Esophagus muscularis mucosa (tissue), 4 donors: ENCODE measurements around the gene GPR135. TPM values are rescaled to one million over a fixed set of nuclear protein-coding genes. Genes with fewer than 3 reads are reported as not detected.
A peak's percentile ranks its signal among the peaks of the same experiment; 100 is the strongest.

Source experiments
- DNase-seq: peaks from one replicate; pipeline ENCODE4 v3.0.0-alpha.2; 2017; ENCODE audit errors: extremely low spot score
- H3K27ac ChIP-seq, 4 donors: fragments of 200-600 bp; sonication (generic); replicated peaks in 1 of 4; 1 replicate in 3 of 4; 2 replicates in 1 of 4; pipeline ENCODE4 v1.5.1; 2016 to 2019; ENCODE audit warnings: mild to moderate bottlenecking in 1 of 4
- H3K27me3 ChIP-seq, 4 donors: fragments of 200-600 bp; sonication (generic); one replicate each; pipeline versions ENCODE4 v1.5.1 to v1.6.0; 2016 to 2019
- H3K36me3 ChIP-seq, 4 donors: fragments of 200-600 bp; sonication (generic); one replicate each; pipeline ENCODE4 v1.5.1; 2016 to 2019
- H3K4me1 ChIP-seq, 4 donors: fragments of 200-600 bp; sonication (generic); one replicate each; pipeline ENCODE4 v1.5.1; 2016 to 2019
- H3K4me3 ChIP-seq, 4 donors: fragments of 200-600 bp; sonication (generic); 1 replicate in 2 of 4; 2 replicates in 2 of 4; pipeline ENCODE4 v1.5.1; 2016 to 2019; ENCODE audit warnings: mild to moderate bottlenecking in 4 of 4, moderate library complexity in 1 of 4
- H3K9me3 ChIP-seq, 4 donors: fragments of 200-600 bp; sonication (generic); 1 replicate in 3 of 4; 2 replicates in 1 of 4; pipeline ENCODE4 v1.5.1; 2016 to 2019
- EP300 ChIP-seq: sonication (generic); formaldehyde crosslinking; IDR thresholded peaks from one replicate; pipeline ENCODE4 v1.6.1; 2017; ENCODE audit warnings: antibody characterized with exemption
- POLR2A ChIP-seq: fragments of 450-650 bp; IDR thresholded peaks from one replicate; pipeline ENCODE4 v1.6.1; 2017; ENCODE audit warnings: antibody characterized with exemption, moderate library complexity, mild to moderate bottlenecking, low read depth
- POLR2AphosphoS5 ChIP-seq, 2 donors: sonication (generic); formaldehyde crosslinking; IDR thresholded peaks; one replicate each; pipeline ENCODE4 v1.6.1; 2017; ENCODE audit warnings: antibody characterized with exemption in 2 of 2
- WGBS: methylation state at CpG from one replicate; pipeline ENCODE4 v1.1.5; 2018; 5-methylcytosine and 5-hydroxymethylcytosine counted together
- intact Hi-C: fragments of 100-400 bp; cut with DNase I; formaldehyde crosslinking; loops from one replicate; pipeline ENCODE4 v1.15.1; 2023
- total RNA-seq, 4 donors: library from RNA; depleted of rRNA; stranded (reverse); fragments of >200 nt; gene quantifications; one replicate each; pipeline versions ENCODE4 v1.1.0 to v1.2.1, GENCODE V29; 2016
- TF ChIP-seq, protein P1 (sequence below), 3 experiments: fragments of 200-600 bp in 2 of 3; fragments of 450-650 bp in 1 of 3; sonication (generic) in 2 of 3; IDR thresholded peaks; one replicate each; pipeline ENCODE4 v1.5.1; 2017 to 2019; ENCODE audit warnings: antibody characterized with exemption in 3 of 3, mild to moderate bottlenecking in 2 of 3, moderate library complexity in 1 of 3

Gene GPR135
- total RNA-seq, 4 donors from 2014 or later = 4.3 to 9.1 (median 6.4) TPM

DNA sequence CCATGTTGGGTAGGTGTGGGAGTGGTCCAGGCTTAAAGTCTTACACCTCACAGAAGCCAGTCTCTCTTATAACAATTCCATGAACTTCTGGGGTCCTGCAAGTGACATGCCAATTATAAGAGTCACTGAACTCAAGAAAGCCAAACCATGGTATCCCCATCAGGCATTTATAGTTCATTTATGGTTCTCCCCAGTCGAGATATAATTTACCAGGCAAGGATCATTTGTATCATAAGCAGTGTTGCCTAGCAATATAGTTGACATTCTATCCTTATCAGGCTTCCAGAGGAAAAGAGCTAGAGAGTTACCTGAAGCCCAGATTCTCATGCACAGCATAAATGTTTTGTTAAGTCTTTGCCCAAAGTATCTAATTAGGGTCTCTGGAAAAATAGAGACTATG lies 27.2 kb upstream of the GPR135 start:
- Histone ChIP-seq H3K4me3 (no peak overlapping the region), H3K36me3 (peaks cover 20 to 84% (median 66%) of the 10 kb centered on the region in 4 donors), H3K4me1 (peaks cover 0 to 5% (median 1%) of the 10 kb centered on the region in 4 donors), H3K9me3 (no peaks in the 10 kb centered on the region), H3K27ac (no peak overlapping the region), H3K27me3 (no peaks in the 10 kb centered on the region)
- WGBS = 75% methylated on average over 1 of the region's 1 CpG
- intact Hi-C loops = no loop called here
- no peak for DNase-seq
- TF ChIP-seq EP300 = no peak
- no peak for TF ChIP-seq POLR2A
- TF ChIP-seq POLR2AphosphoS5 (IDR thresholded peaks at IDR 0.05) = no peak
- TF ChIP-seq, protein P1, sequence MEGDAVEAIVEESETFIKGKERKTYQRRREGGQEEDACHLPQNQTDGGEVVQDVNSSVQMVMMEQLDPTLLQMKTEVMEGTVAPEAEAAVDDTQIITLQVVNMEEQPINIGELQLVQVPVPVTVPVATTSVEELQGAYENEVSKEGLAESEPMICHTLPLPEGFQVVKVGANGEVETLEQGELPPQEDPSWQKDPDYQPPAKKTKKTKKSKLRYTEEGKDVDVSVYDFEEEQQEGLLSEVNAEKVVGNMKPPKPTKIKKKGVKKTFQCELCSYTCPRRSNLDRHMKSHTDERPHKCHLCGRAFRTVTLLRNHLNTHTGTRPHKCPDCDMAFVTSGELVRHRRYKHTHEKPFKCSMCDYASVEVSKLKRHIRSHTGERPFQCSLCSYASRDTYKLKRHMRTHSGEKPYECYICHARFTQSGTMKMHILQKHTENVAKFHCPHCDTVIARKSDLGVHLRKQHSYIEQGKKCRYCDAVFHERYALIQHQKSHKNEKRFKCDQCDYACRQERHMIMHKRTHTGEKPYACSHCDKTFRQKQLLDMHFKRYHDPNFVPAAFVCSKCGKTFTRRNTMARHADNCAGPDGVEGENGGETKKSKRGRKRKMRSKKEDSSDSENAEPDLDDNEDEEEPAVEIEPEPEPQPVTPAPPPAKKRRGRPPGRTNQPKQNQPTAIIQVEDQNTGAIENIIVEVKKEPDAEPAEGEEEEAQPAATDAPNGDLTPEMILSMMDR (IDR thresholded peaks at IDR 0.05) = no peak

DNA sequence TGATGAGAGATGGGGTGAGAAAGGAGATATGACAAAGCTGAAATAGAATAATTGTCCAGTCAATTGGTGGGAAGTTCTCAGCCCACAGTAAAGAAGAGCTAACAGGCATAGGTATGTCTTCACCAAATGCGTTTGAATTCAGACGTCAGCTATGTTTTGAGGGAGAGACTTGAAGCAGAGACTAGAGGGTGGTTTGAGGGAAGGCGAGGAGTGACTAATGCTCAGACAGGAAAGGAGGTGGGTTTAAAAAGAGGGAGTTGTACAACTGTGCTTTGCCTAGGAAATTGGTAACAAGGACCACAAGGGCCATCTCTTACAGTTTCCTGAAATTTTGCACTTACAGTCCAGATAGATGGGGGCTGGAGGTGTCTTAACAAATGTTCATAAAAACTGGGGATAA lies 25.6 kb upstream of the GPR135 start:
- no peak for DNase-seq
- intact Hi-C loops = no loop called here
- Histone ChIP-seq H3K9me3 (no peaks in the 10 kb centered on the region), H3K36me3 (peaks cover 7 to 69% (median 56%) of the 10 kb centered on the region in 4 donors), H3K27ac (no peak overlapping the region), H3K27me3 (no peaks in the 10 kb centered on the region), H3K4me3 (no peak overlapping the region), H3K4me1 (peaks cover 8 to 21% (median 16%) of the 10 kb centered on the region in 4 donors)
- TF ChIP-seq POLR2AphosphoS5 (IDR thresholded peaks at IDR 0.05) (no peak), POLR2A (no peak), EP300 (no peak)
- TF ChIP-seq, protein P1 (IDR thresholded peaks at IDR 0.05) = no peak
- 80% methylated on average over 3 of the region's 3 CpGs for WGBS

DNA sequence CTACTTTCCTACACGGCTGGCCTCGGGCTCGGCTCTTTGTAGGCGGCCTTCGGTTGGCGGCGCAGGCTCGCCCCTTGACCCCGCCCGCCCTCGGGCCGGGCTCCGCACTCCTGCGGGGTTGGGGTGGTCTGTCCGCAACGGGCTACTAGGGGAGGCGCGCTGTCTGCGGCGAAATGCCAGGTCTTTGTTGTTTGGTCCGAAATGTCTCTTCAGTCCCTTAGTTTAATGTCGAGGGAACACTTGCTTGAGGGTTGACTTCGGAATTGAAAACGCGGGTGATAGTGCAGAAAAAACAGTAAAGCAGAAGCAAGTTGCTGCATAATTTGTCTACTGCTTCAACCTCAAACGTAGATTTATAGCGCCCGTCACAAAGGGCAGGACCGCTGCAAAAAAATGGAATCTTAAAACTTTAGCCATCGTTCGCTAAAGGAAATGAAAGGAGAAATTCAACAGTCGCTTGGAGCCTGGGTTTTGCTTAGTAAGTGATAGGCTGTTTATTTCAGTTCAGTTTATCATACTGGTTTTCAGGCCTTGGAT lies 19.5 kb upstream of the GPR135 start:
- Histone ChIP-seq H3K36me3 (peaks cover 5 to 22% (median 13%) of the 10 kb centered on the region in 4 donors), H3K27me3 (no peaks in the 10 kb centered on the region), H3K27ac (peak overlapping the region; percentile 90 to 97 (median 93)), H3K4me3 (peak overlapping the region; percentile 72 to 83 (median 82)), H3K9me3 (no peaks in the 10 kb centered on the region), H3K4me1 (peaks cover 38 to 68% (median 61%) of the 10 kb centered on the region in 4 donors)
- no peak for DNase-seq
- TF ChIP-seq EP300 = no peak
- no peak for TF ChIP-seq POLR2A
- no peak for TF ChIP-seq POLR2AphosphoS5 (IDR thresholded peaks at IDR 0.05)
- TF ChIP-seq, protein P1 (IDR thresholded peaks at IDR 0.05) = no peak
- intact Hi-C loops = loop anchor here (5.0 kb wide), 1 partner anchor 1187 kb away; the partner anchor contains the start of gene ARID4A
- under 1% methylated on average over 29 of the region's 32 CpGs for WGBS

DNA sequence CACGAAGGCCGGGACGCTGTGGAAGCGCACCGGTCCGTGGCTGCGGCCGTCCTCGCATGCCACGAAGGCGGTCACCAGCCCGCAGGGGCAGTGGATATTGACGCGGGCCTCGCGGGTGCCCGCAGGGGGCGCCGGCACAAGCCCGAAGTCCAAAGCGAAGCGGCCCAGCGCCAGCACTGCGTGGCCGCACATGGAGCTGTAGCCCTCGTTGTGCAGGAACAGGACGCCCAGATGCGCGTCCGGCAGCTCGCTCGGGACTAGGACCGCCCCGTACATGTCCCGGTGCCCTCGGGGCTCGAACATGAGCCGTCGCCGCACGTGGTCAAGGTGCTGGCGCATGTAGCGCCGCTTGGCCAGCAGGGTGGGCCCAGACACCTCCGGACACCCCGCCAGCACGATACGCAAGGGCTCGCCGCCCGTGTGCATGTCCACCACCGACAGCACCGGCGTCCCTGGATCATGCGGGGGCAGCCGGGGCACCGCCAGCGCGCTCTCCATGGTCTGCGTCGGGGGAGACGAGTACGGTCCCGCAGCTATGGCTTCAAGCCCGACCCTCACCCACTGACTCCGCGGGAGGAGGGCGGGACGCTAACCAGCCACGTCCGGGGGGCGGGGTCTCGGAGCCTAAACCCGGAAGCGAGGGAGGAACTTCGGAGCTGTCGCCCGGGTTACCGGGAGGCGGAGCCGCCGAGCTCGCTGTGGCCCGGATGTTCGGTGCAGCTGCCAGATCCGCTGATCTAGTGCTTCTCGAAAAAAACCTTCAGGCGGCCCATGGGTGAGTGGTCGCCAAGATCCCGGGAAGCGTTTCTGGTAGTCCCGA lies 18.8 kb upstream of the GPR135 start, which contains the start of the genes JKAMP and L3HYPDH:
JKAMP (plus strand) TSS at position 699 of the 820 bp plus-strand sequence; CDS start at position 772, 73 bp downstream.
L3HYPDH (minus strand) TSS at position 590 of the 820 bp plus-strand sequence; CDS start at position 498, 92 bp downstream.
- Histone ChIP-seq H3K27ac (peak within 1 kb of the TSS; percentile 90 to 97 (median 93)), H3K27me3 (no peaks in the 10 kb centered on the region), H3K4me1 (peaks cover 38 to 75% (median 65%) of the 10 kb centered on the region in 4 donors), H3K4me3 (peak within 1 kb of the TSS; percentile 72 to 83 (median 82)), H3K36me3 (peaks cover 2 to 17% (median 8%) of the 10 kb centered on the region in 4 donors), H3K9me3 (no peaks in the 10 kb centered on the region)
- peak; percentile 98 for DNase-seq
- TF ChIP-seq, protein P1 (IDR thresholded peaks at IDR 0.05) = peak; percentile 64 to 78 (median 68)
- peak; percentile 77 to 94 for TF ChIP-seq POLR2AphosphoS5 (IDR thresholded peaks at IDR 0.05)
- TF ChIP-seq POLR2A = peak; percentile 89
- TF ChIP-seq EP300 = no peak
- intact Hi-C loops = loop anchor here (5.0 kb wide), 1 partner anchor 1187 kb away; the partner anchor contains the start of gene ARID4A
- no CpG with 5 or more reads among the region's 92 CpGs for WGBS
